Caco-2 (cell line): ENCODE measurements around the gene UNC5B. TPM values are rescaled to one million over a fixed set of nuclear protein-coding genes. Genes with fewer than 3 reads are reported as not detected.

ENCODE experiments used
- BruUV-seq: library from RNA; stranded (reverse); fragments of 400-500 nt; replicated peaks from 2 replicates; lab custom pipeline; 2021; lab: Mats Ljungman, UMichigan
- CTCF ChIA-PET: fragments of 300-600 bp; sonication (Branson Sonifier 250); formaldehyde crosslinking; loops from one replicate; lab custom pipeline; 2022; ENCODE audit warnings: antibody characterized with exemption; lab: Charles Lee
- POLR2A ChIA-PET: fragments of 300-600 bp; sonication (Branson Sonifier 250); formaldehyde crosslinking; loops from one replicate; lab custom pipeline; 2022; ENCODE audit warnings: antibody characterized with exemption; lab: Charles Lee
- DNase-seq, 2 experiments: peaks; one replicate each; pipeline versions ENCODE4 v3.0.0 to v3.0.0-alpha.2; 2020 to 2022
- H3K27me3 ChIP-seq: replicated peaks from 2 replicates; pipeline ENCODE4 v1.6.0; 2011; ENCODE audit warnings: low read length; ENCODE audit not compliant: control insufficient read depth, insufficient read depth
- H3K36me3 ChIP-seq: 2 replicates; pipeline ENCODE4 v1.5.1; 2011; ENCODE audit warnings: low read length; ENCODE audit not compliant: control insufficient read depth, insufficient read depth
- H3K4me1 ChIP-seq: fragments of 250-450 bp; sonication (Bioruptor Pico); 2 replicates; pipeline ENCODE4 v1.5.1; 2020; ENCODE audit warnings: mild to moderate bottlenecking
- H3K4me3 ChIP-seq: 2 replicates; pipeline ENCODE4 v1.5.1; 2011; ENCODE audit warnings: low read depth, mild to moderate bottlenecking, control low read depth, low read length
- H3K9me3 ChIP-seq: fragments of 250-450 bp; sonication (Bioruptor Pico); 2 replicates; pipeline ENCODE4 v1.5.1; 2020; ENCODE audit warnings: mild to moderate bottlenecking, moderate library complexity
- H3K27ac Mint-ChIP-seq: one replicate; pipeline ENCODE4 v1.8.0; 2022; ENCODE audit warnings: mixed read lengths; ENCODE audit not compliant: unreplicated experiment
- H3K27me3 Mint-ChIP-seq: one replicate; pipeline ENCODE4 v1.8.0; 2022; ENCODE audit warnings: mixed read lengths; ENCODE audit not compliant: insufficient read depth, unreplicated experiment
- H3K36me3 Mint-ChIP-seq: one replicate; pipeline ENCODE4 v1.8.0; 2022; ENCODE audit warnings: mild to moderate bottlenecking, mixed read lengths; ENCODE audit not compliant: insufficient read depth, unreplicated experiment
- H3K4me1 Mint-ChIP-seq: one replicate; pipeline ENCODE4 v1.8.0; 2022; ENCODE audit warnings: low read depth, mixed read lengths; ENCODE audit not compliant: unreplicated experiment
- H3K4me3 Mint-ChIP-seq: one replicate; pipeline ENCODE4 v1.8.0; 2022; ENCODE audit warnings: mild to moderate bottlenecking, moderate library complexity, mixed read lengths; ENCODE audit not compliant: unreplicated experiment
- H3K9me3 Mint-ChIP-seq: one replicate; pipeline ENCODE4 v1.8.0; 2022; ENCODE audit warnings: mixed read lengths; ENCODE audit not compliant: unreplicated experiment
- intact Hi-C: fragments of 100-400 bp; cut with micrococcal nuclease; formaldehyde crosslinking; loops from one replicate; pipeline ENCODE4 v1.10.0; 2022; ENCODE audit not compliant: unreplicated experiment
- total RNA-seq: library from RNA; stranded (reverse); gene quantifications from 2 replicates; pipeline ENCODE4 v1.2.3, GENCODE V29; 2022
- TF ChIP-seq, protein P1 (sequence below), 2 experiments: fragments of 200-600 bp in 1 of 2; IDR thresholded peaks; 1 replicate in 1 of 2; 2 replicates in 1 of 2; pipeline versions ENCODE4 v1.5.1 to v1.8.0; 2011 to 2022; ENCODE audit warnings: antibody characterized with exemption in 1 of 2, control low read depth in 1 of 2, inconsistent platforms in 1 of 2, low read depth in 1 of 2, low read length in 1 of 2, mild to moderate bottlenecking in 1 of 2, moderate library complexity in 1 of 2; ENCODE audit not compliant: insufficient read depth in 1 of 2, severe bottlenecking in 1 of 2, unreplicated experiment in 1 of 2

Gene UNC5B
- total RNA-seq, 1 experiment from 2014 or later, result 22.4 TPM

DNA sequence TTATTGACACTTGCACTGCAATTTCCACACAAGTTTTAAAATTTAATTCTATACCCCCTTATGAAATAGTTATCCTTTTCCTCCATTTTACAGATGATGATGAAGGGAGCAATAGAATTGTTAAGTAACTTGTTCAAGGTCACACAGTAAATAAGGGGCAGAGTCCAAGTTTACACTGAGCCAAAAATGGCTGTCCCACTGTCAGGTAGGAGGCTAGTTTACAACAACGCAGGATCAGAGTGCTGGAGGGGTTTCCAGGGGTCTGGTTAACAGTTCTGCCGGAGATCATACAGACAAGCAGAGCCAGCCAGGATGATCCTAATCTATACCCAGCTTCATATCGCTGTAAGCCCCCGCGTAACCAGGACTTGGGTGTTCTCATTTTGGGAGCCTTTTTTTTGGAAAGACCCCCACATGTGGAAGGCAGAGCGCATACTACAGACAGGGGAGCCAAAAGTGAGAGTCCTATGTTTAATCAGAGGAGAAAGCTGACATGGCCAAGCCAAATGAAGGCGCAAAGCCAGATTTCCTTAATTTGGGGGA lies 524 bp upstream of the UNC5B start:
- peak in 1 of 2 experiments; percentile 32 for DNase-seq
- CTCF ChIA-PET, result interaction anchor here (0.7 to 1.0 kb wide), 3 partner anchors 24 to 73 kb away, joined by 3 to 5 read pairs (median 3); no protein-coding TSS in a partner anchor
- H3K4me3 Mint-ChIP-seq, result peak overlapping the region; percentile 81
- H3K27ac Mint-ChIP-seq, result no peak overlapping the region
- H3K27me3 ChIP-seq, result peaks cover 17% of the 10 kb centered on the region
- peak overlapping the region; percentile 66 for H3K4me3 ChIP-seq
- H3K36me3 ChIP-seq, result no peaks in the 10 kb centered on the region
- no TSS peak for BruUV-seq
- H3K9me3 Mint-ChIP-seq, result no peaks in the 10 kb centered on the region
- TF ChIP-seq, protein P1, sequence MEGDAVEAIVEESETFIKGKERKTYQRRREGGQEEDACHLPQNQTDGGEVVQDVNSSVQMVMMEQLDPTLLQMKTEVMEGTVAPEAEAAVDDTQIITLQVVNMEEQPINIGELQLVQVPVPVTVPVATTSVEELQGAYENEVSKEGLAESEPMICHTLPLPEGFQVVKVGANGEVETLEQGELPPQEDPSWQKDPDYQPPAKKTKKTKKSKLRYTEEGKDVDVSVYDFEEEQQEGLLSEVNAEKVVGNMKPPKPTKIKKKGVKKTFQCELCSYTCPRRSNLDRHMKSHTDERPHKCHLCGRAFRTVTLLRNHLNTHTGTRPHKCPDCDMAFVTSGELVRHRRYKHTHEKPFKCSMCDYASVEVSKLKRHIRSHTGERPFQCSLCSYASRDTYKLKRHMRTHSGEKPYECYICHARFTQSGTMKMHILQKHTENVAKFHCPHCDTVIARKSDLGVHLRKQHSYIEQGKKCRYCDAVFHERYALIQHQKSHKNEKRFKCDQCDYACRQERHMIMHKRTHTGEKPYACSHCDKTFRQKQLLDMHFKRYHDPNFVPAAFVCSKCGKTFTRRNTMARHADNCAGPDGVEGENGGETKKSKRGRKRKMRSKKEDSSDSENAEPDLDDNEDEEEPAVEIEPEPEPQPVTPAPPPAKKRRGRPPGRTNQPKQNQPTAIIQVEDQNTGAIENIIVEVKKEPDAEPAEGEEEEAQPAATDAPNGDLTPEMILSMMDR (IDR thresholded peaks at IDR 0.05; ENCODE audit: insufficient read depth in 1 of 2, low read depth in 1 of 2, low read length in 1 of 2, severe bottlenecking in 1 of 2, unreplicated experiment in 1 of 2), result no peak
- H3K4me1 ChIP-seq, result peaks cover 25% of the 10 kb centered on the region
- POLR2A ChIA-PET, result interaction anchor here (1.2 kb wide), 1 partner anchor 26 kb away, joined by 3 read pairs; no protein-coding TSS in a partner anchor
- H3K9me3 ChIP-seq, result no peaks in the 10 kb centered on the region
- no peaks in the 10 kb centered on the region for H3K36me3 Mint-ChIP-seq
- H3K4me1 Mint-ChIP-seq, result peaks cover 16% of the 10 kb centered on the region
- intact Hi-C loops, result loop anchor here (1.0 kb wide), 2 partner anchors 34 to 58 kb away; no protein-coding TSS in a partner anchor
- peaks cover 30% of the 10 kb centered on the region for H3K27me3 Mint-ChIP-seq

DNA sequence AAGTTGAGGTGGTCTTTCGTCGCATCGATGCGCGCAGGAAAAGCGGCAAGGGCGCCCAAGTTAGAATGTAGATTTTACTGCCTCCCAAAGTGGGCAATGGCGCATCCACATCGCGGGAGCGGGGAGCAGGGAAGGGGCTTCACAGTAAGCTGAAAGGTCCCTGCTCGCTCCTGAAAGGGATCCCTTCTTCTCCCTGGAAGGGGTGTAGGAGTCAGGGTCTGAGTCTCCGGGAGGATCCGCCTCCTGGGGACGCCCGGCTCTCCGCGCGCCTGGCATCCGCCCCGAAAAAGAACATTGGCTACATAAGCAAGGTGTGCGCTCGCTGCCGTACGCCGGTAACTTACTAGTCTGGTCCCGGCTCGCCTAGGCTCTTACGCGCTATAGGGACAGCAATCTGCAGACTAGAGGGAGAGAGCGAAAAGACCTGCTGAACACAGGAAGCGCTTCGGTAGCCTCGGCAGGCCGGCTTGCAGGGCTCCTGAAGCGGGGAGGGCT lies 804 bp downstream of the UNC5B start:
- TF ChIP-seq, protein P1 (IDR thresholded peaks at IDR 0.05; ENCODE audit: insufficient read depth in 1 of 2, low read depth in 1 of 2, low read length in 1 of 2, severe bottlenecking in 1 of 2, unreplicated experiment in 1 of 2), result no peak
- ChIA-PET CTCF (interaction anchor here (1.0 to 1.2 kb wide), 2 partner anchors 16 to 47 kb away, joined by 3 read pairs; no protein-coding TSS in a partner anchor), POLR2A (no interaction called here)
- no TSS peak for BruUV-seq
- peak overlapping the region; percentile 66 for H3K4me3 ChIP-seq
- DNase-seq, result peak; percentile 75 to 84
- H3K36me3 Mint-ChIP-seq, result no peaks in the 10 kb centered on the region
- no peaks in the 10 kb centered on the region for H3K9me3 Mint-ChIP-seq
- H3K27ac Mint-ChIP-seq, result no peak overlapping the region
- H3K36me3 ChIP-seq, result no peaks in the 10 kb centered on the region
- no peaks in the 10 kb centered on the region for H3K9me3 ChIP-seq
- intact Hi-C loops, result loop anchor here (1.0 kb wide), 1 partner anchor 53 kb away; no protein-coding TSS in a partner anchor
- peaks cover 17% of the 10 kb centered on the region for H3K27me3 ChIP-seq
- peak overlapping the region; percentile 81 for H3K4me3 Mint-ChIP-seq
- H3K4me1 Mint-ChIP-seq, result peaks cover 23% of the 10 kb centered on the region
- H3K4me1 ChIP-seq, result peaks cover 27% of the 10 kb centered on the region
- H3K27me3 Mint-ChIP-seq, result peaks cover 25% of the 10 kb centered on the region

DNA sequence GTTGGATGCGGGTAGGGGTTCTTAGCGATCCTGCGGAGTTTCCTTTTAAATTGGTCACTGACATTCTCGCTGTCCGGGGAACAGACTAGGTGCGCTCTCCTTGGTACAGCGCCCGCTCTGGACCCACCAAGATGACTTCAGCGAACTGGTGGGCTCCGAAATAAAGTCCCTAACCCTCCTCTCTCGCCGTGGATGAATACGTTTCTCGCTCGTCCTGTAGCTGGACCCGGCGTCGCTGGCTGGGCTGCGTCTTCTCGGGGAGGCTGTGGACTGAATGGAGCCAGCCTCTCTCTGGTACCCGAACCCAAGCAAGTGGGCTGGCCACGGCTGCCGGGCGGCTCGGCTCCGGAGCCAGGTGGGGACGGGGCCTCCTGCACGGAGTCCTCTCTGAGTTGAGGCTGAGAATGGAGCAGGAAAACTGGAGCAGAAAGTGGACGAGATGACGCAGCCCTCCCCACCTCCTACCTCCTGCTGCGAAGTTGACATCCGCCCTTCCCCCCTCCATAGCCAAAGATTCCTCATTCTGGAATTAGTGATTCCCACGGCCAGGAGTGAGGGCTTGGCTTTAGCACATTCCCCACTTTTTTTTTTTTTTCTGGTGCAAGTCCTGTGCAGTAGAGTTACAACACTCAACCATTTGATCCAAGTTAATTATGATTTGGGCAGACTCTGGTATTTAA lies 1.5 kb downstream of the UNC5B start:
- Mint-ChIP-seq H3K36me3 (no peaks in the 10 kb centered on the region), H3K9me3 (no peaks in the 10 kb centered on the region), H3K4me3 (peak overlapping the region; percentile 81), H3K4me1 (peaks cover 25% of the 10 kb centered on the region), H3K27ac (no peak overlapping the region), H3K27me3 (peaks cover 25% of the 10 kb centered on the region)
- BruUV-seq, result no TSS peak
- ChIA-PET CTCF (interaction anchor here (0.6 to 1.2 kb wide), 4 partner anchors 16 to 84 kb away, joined by 3 read pairs; no protein-coding TSS in a partner anchor), POLR2A (no interaction called here)
- H3K9me3 ChIP-seq, result no peaks in the 10 kb centered on the region
- no peaks in the 10 kb centered on the region for H3K36me3 ChIP-seq
- DNase-seq, result peak in 1 of 2 experiments; percentile 50
- H3K4me3 ChIP-seq, result peak overlapping the region; percentile 66
- TF ChIP-seq, protein P1 (IDR thresholded peaks at IDR 0.05; ENCODE audit: insufficient read depth in 1 of 2, low read depth in 1 of 2, low read length in 1 of 2, severe bottlenecking in 1 of 2, unreplicated experiment in 1 of 2), result no peak
- H3K4me1 ChIP-seq, result peaks cover 27% of the 10 kb centered on the region
- intact Hi-C loops, result loop anchor here (1.0 kb wide), 1 partner anchor 52 kb away; no protein-coding TSS in a partner anchor
- H3K27me3 ChIP-seq, result peaks cover 17% of the 10 kb centered on the region
